HG03196 (cell line): ENCODE measurements around the gene MEIS3.
"Not testable (repeated sequence)": the region's sequence is repeated elsewhere in the genome, so short reads cannot be mapped to it uniquely, and the experiment has no call there.

Source experiments
- ATAC-seq: cut with Tn5 transposase; IDR thresholded peaks from one replicate; pipeline ENCODE4 v1.9.1; 2021; ENCODE audit not compliant: unreplicated experiment

Gene MEIS3

DNA sequence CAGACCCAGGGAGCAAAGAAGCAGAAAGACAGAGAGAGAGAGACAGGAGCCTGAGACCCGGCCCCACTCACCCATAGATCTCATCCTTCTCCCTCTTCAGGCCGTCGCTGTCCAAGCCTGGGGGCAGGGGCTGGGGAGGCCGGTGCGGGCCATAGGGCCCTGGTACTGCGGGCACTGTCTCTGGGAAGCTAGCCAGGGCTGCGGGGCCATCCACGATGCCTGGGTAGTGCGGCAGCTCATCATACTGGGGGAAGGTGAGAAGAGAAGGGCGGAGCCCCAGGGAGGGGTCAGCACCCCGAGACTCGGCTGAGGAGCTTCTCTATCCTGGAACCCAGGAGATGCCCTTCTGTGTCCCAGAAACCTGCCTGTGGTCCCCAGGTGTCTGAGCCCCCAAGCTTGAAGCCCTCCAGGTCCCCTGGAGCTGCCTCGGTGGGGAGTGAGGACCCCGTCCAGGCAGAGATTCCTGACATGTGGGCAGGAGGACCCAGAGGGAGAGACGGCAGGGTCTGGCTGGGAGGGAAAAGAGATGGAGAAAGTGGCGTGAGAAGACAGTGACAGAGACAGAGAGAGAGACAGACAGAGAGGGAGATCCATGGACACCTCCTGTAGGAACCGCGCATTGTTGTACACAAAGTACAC, 2.1 kb downstream of the MEIS3 start:
- no peak for ATAC-seq

DNA sequence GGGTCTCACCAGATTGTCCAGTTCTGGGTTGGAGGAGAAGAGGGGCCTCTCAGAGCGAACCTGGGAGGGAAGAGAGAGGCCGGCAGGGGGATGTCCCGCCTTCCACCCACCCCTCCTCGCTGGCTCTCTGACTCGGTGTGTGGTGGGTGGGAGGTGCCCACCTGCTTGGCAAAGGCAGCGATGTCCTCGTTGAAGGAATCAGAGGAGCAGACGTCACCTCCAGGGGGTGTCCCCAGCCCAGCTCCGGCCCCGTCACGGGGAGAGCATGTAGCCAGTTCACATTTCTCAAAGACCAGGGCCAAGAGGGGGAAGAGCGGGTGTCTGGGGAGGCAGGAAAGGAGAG, 2.7 kb downstream of the MEIS3 start:
- no peak for ATAC-seq

DNA sequence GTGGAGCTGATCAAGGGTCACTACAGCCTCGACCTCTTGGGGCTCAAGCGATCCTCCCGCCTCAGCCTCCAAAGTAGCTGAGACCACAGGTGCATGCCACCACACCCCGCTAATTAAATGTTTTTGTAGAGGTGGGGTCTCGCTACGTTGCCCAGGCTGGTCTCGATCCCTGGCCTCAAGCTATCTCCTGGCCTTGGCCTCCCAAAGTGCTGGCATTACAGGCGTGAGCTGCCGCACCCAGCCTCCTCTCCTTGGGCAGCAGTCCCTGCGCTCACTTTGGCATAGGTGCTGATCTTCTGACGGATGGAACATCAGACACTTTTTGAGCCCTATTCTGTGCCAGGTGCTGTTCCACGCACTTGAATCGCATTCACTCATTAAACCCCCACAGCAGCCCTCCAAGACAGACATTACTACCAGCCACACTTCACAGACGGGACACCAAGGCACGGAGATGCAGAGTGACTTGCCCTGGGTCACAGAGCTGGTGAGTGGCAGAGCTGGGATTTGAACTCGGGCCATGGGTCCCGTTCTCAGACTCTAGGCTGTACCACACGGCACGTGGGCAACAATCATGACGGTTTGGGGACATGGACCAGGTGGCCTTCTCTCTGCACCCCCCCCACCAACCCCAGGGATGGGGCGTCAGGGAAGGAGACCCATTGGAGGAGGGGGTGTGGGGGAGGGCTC, 3.2 kb downstream of the MEIS3 start:
- ATAC-seq, result no peak

- ATAC-seq, result no peak
These were observed 4.9 kb downstream of the MEIS3 start for GRCh38 chr19:47414469-47414868.

- ATAC-seq, result no peak
These were observed 5.4 kb downstream of the MEIS3 start for GRCh38 chr19:47413941-47414340.

DNA sequence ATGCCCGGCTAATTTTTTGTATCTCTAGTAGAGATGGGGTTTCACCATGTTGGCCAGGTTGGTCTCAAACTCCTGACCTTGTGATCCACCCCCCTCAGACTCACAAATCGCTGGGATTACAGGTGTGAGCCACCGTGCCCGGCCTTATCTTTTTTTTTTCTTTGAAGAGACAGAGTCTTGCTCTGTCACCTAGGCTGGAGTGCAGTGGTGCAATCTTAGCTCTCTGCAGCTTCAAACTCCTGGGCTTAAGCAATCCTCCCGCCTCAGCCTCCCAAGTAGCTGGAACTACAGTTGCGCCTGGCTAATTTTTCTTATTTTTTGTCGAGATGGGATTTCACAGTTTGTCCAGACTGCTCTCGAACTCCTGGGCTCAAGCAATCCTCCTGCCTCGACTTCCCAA, 7.6 kb downstream of the MEIS3 start:
- ATAC-seq, result not testable (repeated sequence)

- no peak for ATAC-seq
These were observed 8.2 kb downstream of the MEIS3 start for GRCh38 chr19:47411101-47411500.

- ATAC-seq, result no peak
These were observed 11.0 kb downstream of the MEIS3 start for GRCh38 chr19:47408156-47408938.

DNA sequence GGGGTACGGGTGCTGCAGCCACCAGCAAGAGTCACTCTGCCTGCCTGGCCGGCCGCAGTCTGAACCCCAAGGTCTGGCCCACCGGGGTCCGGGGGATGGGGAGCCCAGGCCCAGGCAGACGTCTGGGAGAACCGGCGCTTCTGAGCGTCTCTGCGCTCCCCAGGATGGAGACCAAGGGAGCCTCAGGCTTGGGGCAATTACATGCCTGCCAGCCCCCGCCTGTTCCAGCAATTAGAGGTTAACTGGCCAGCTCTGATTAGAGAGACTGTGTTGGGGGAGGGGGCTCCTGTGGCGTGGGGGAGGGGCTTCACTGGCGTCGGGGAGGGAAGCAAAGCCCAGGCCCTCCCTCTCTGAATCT, 11.9 kb downstream of the MEIS3 start:
- no peak for ATAC-seq

DNA sequence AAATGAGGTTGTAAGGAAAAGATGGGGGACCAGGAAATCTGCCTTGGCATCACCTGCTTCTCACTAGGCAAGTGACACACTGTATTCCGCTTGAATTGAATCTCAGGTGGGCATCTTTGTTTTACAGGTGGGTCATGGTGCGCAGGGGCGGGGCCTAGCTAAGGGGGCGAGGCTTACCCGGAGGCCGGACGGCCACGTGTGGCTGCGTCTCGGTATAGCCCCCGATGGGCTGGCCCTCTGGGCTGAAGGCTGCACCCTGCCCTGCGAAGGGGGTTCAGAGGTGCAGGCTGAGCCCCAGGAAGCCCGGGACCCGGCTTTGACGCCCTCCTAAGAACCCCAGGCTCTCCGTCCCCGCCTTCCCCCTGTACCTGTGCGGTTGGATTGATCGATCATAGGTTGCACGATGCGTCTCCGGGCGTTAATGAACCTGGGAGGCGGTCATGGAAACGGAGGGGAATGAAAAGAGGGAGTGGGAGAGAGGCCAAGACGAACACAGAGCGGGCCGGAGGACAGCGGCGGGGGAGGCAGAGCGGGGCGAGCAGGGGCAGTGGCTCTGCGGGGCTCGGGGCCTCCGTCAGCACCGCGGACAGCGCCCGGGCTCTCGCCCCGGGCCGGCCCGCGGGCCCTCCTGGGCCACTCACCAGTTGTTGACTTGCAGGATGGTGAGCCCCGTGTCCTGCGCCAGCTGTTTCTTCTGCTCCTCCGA, 12.5 kb downstream of the MEIS3 start:
- no peak for ATAC-seq

- no peak for ATAC-seq
These were observed 13.4 kb downstream of the MEIS3 start for GRCh38 chr19:47405854-47406417.

GRCh38 chr19:47405197-47405550, 14.2 kb downstream of the MEIS3 start:
- no peak for ATAC-seq

DNA sequence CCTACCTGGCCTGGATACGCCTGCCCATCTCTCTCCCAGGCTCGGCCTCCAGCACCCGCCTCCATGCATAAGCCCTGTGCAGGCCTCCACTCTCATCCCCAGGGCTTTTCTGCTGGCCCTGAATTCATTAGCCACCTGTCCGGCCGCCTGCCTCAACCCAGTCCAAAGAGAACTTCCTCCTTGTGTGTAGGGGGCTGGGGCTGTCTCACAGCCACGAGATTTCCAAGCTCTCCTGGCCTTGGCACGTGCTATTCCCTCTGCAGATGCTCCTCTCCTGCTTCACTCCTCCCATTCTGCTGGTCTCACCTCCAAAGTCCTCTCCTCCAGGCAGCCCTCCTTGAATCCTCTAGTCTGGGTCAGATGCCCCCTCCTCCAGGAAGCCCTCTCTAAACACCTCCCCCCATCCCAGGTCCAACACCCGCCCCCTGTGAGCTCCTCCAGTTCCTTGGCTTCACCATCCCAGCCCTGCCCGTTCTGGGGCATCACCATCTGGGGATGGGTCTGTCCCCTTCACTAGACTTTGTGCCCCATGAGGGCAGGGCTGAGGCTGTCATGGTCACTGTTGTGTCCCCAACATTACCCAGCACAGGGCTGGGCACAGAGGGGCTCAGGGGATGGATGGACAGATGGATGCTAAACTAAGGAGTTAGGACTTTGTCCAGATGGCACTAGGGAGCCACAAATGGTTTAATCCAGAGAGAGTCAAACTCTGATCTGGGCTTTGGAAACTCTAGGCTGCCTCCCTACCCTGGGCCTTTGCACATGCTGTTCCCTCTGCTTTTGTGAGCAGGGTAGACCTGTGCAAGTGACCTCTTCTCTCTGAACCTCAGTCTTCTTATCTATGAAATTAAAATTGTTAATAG, 14.8 kb downstream of the MEIS3 start:
- no peak for ATAC-seq

DNA sequence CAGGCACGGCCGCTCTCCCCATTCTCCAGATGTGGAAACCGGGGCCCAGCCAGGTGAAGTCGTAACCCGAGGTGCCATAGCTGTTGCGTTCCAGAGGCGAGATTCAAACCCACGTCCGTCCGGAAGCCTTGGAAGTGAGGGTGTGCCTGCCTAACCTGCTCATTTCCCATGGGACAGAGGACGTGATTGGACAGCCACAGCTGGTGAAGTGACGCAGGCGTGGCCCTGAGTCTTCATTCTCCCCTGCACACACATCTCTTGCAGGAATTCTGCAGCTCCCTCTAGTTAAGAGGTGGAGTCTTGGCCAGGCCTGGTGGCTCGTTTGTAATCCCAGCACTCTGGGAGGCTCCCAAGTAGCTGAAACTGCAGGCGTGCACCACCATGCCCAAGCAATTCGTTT, 16.8 kb downstream of the MEIS3 start:
- no peak for ATAC-seq

DNA sequence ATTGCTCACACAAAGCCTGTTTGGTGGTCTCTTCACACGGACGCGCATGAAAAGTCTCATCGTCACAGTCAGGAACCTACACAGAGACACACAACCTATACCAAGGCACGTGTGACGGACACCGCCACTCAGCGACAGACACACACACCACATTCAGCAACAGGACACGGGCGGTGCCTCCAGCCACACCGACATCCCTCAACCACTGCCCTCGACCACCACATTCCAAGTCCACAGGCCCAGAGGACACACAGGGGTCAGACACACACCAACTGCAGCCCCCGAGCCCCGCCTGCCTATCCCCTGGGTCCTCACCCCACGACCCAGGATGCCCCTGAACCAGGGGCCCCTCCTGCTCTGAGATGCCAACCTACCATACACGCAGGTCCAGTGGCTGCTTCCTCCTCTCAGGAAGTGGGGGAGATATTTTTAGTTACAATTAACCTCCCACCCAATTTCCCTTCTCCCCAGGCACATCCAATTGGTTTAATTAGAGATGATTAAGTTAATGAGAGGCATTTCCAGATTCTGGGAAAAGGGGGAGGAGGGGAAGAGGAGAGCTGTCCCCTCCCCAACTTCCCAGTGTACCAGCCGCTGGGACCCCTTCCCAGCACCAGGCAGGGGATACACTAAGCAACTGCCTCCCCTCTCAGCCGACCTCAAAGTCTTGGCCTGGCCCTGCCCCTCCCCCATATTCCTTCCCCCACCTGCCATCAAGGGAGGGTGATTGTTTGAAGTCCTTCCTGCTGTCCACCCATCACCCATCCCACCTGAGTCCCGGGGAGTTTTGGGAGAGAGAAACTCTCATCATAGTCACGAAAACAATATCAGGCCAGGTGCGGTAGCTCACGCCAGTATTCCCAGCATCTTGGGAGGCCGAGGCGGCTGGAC, 20.4 kb downstream of the MEIS3 start:
- no peak for ATAC-seq

DNA sequence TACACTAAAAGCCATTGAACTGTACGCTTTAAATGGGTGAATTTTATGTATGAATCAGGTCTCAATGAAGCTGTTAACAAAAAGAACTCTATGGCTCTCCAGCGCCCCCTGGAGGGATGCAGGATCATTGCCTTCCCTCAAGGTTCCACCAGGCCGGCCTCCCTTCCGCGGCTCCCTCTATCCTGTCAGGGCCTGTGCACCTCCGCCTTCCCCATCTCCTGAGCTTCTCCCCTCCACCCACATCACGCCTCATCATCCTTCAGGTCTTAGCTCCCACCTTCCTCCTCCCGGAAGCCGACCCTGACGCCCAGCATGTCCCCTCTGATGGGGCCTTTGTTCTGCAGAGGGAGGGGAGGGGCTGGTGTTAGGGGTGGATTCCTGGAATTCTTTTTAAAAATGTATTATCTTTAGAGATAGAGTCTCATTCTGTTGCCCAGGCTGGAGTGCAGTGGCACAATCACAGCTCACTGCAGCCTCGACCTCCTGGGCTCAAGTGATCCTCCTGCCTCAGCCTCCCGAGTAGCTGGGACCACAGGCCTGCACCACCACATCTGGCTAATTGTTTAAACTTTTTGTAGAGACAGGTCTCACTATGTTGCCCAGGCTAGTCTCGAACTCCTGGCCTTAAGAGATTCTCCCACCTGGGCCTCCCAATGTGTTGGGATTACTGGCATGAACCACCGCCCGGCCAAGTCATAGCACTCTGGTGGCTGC, 27.7 kb downstream of the MEIS3 start:
- ATAC-seq, result no peak

DNA sequence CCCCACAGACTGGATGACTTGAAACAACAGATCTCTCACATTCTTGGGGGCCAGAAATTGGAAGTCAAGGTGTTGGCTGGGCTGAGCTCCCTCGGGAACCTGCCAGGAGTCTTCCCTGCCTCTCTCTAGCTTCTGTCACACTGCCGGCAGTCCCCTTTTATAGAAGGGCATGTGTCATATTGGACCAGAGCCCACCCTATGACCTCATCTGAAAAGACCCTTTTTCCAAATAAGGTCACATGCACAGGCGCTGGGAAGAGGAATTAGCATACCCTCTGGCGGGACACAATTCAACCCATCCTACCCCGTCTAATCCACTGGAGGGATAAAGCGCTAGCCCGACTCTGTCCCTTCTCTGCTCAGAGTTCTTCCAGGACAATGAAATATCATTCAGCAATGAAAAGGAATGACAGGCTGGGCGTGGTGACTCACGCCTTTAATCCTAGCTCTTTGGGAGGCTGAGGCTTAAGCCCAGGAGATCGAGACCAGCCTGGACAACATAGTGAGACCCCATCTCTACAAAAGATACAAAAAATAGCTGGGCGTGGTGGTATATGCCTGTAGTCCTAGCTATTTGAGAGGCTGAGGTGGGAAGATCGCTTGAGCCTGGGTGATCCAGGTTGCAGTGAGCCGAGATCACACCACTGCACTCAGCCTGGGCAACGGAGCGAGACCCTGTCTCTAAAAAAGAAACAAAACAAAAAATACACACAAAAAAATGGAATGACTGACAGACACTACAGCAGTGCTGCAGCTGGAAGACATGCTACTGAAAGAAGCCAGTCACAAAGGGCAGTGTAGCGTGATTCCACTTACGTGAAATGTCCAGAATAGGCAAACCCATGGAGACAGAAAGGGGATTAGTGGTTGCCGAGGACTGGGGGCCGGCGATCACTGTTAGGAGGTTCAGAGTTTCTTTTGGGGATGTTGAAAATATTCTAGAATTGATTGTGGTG, 28.5 kb downstream of the MEIS3 start:
- no peak for ATAC-seq

DNA sequence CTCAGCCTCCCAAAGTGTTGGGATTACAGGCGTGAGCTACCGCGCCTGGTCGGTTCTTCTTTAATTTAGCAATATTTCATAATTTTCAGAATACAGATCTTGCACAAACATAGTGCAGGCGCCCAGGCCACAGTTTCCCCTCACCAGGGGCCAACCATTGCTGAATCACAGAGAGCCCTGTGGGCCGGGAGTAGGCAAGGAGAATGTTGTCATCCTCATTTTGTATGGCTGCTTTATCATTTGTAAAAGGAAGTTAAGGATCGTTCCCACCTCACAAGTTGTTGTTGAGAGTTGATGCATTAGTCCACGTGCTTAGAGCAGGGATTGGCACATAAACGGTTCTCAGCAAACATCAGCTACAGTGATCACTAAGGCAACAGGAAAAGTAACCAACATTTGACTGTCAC, 30.2 kb downstream of the MEIS3 start:
- ATAC-seq, result no peak
